T follicular helper cell (primary cell): ENCODE data around the gene SYNGR2.
A peak's percentile ranks its signal among the peaks of the same experiment; 100 is the strongest.

ENCODE experiments used
- DNase-seq: peaks from one replicate; pipeline ENCODE4 v3.0.0-alpha.2; 2020; ENCODE audit warnings: low read depth
- total RNA-seq, 2 experiments: gene quantifications; one replicate each; lab custom pipeline; 2026; lab: John Stamatoyannopoulos, UW

SYNGR2 gene, protein sequence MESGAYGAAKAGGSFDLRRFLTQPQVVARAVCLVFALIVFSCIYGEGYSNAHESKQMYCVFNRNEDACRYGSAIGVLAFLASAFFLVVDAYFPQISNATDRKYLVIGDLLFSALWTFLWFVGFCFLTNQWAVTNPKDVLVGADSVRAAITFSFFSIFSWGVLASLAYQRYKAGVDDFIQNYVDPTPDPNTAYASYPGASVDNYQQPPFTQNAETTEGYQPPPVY
- 79.5 to 166 reads per million in 2 experiments for total RNA-seq

DNA sequence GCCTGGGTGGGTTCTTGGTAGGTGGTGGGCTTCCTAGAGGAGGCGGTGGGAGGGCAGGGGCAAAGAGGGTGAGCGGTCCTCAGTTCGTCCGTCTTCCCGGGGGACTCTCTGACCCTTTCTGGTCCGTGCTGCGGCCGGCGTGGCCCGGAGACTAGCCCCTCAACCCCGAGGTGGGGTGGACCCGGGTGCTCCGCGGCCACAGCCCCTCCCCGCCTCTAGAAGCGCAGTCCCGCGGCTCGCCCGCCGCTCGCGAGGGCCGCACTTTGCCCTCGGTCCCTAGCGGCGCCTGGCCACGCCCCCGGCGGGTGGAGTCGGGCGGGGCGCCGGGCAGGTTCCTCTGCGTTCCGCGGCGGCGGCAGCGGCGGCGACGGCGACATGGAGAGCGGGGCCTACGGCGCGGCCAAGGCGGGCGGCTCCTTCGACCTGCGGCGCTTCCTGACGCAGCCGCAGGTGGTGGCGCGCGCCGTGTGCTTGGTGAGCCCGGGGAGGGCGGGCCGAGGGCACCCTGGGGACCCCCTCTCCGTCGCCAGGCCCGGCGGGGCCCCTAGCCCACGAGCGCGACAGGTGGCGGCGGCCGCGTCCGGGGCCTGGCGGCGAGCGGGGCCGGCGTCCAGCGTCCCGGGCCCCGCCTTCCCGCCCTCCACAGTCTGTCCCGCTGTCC lies at the start of gene SYNGR2:
TSS of gene SYNGR2 (plus strand) at position 340 of the 661 bp plus-strand sequence. CDS start at position 376, 36 bp downstream.
- peak; percentile 78 for DNase-seq

DNA sequence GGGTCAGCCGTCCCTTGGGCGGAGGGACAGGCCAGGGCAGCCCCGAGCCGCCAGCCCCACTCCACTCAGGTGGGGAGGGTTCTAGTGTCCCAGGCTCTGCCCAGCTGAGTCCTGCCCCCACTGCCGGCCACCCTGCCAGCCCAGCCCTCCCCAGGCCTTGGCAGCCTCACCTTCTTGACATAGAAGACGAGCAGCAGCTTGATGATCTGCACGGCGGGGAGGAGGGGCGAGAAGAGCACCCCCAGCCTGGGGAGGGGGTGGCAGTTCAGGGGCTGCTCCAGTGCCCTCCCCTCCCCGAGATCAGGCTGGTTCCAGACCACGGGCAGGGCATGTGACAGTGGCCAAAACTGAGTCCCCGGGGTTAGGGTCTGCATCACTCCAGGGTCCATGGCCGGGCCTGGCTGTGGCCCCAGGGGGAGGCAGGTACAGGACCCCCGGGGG lies 49.6 kb upstream of the SYNGR2 start:
- no peak for DNase-seq

DNA sequence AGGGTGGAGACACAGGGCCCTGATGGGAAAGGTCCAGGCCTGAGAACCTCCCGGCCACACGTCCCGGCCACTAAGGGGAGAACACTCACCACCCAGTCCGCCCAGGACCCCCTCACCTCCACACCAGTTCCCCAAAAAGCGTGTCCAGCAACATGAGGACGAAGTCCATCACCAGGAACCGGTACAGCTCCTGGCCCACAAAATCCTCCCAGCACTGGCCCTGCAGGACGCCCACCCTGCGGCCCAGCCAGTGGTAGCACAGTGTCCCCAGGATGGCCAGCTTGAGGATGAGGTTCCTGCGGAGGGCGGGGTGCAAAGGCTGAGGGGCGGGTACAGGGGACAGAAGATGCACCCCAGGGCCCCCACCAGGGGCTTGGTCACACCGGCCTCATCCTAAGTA lies 47.8 kb upstream of the SYNGR2 start:
- no peak for DNase-seq

DNA sequence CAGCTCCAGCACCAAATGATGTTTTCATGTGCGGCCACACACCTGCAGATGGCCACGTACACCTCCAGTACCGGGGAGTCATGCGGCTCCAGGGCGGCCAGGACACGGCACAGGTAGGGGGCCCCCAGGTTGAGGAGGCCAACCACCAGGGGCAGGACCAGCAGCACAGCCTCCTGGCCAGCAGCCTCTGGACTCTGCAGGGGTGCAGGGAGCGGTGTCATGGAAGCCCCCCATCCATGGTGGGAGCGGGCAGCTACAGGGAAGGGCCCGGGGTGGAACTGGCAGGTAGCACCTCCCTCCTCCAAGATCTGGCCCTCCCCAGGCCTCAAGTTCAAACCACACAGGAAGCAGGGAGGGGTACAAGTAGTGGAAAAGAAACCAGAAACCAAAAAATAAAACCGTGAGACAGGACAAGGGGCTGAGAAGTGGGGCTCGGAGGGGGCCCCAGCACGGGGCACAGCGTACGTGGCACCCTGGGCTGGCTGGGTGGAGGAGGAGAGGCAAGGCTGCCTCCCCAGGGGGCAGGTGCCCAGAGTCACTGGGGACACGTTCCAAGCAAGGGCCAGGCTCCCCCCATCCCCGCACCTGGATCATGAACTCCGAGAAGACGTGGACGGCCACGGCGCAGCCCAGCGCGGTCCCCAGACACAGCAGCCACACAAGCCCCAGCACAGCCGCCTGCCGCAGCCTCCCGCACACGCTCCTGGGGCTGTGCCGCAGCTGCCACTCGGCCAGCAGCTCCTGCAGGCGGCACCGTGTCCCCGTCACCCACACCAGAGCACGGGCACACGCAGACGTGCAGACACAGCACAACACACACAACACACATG lies 47.2 kb upstream of the SYNGR2 start:
- peak; percentile 39 for DNase-seq

DNA sequence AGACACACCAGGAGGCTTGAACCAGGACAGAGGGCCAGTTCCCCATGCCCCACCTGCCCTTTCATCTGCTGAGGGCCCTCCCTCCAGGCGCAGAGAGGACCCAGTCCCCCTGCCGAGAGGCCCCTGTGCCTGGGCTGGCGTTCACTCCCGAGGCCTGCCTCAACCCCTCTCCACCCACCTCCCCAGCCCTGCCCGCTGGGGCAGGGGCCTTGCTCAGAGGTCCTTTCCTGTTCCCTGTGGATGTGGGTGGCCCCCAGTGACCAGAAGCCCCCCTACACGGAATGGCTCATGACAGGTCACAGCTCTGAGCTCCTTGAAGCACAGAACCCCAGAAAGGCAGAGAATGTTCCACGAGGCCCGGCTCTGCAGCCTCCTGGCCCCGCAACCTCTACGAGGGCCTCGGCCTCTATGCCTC lies 46.6 kb upstream of the SYNGR2 start:
- no peak for DNase-seq

DNA sequence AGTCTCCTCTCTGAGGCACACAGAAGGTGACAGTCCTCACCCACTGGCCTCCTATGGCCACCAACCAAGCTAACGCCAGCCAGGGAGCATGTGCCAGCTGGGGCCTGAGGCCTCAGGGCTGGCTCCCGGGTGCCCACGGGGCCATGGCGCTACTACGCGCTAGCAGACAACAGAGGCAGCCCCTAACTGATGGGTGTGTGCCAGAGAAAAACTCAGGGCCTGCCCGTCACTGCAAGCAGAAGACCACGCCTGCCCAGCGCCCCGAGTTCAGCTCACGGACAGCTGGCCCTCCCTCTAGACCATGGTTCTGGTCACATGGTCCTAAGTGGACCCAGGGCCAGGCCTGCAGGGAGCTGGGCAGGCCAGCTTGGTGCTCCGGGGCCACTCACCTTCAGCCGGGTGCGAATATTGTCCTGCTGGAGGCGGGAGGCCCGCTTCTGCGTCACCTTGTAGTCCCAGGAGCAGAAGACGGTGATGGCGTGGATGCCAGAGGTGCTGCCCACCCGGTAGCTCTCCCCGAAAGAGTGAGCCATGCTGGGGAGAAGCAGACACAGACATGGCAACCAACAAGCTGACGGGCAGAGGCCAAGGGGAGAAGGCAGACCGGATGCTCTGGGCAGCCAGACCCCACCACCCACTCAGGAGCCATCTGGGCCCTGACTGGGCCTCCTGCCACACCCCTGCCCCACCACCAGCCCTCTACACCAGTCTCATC lies 46.0 kb upstream of the SYNGR2 start:
- no peak for DNase-seq

DNA sequence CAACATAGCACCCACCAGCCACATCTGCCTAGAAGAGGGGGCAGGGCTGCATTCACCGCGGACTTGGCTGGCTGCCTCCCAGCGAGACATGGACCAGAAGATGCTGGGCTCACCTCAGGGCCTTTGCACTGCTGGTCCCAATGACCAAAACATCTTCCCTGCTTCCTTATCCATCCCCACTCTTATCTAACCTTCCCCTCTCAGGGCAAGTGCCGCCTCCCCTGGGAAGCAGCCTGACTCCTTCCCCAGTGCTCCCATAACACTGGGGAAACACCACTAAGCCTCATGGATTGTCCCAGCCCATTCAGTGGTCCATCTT lies 45.5 kb upstream of the SYNGR2 start:
- no peak for DNase-seq

DNA sequence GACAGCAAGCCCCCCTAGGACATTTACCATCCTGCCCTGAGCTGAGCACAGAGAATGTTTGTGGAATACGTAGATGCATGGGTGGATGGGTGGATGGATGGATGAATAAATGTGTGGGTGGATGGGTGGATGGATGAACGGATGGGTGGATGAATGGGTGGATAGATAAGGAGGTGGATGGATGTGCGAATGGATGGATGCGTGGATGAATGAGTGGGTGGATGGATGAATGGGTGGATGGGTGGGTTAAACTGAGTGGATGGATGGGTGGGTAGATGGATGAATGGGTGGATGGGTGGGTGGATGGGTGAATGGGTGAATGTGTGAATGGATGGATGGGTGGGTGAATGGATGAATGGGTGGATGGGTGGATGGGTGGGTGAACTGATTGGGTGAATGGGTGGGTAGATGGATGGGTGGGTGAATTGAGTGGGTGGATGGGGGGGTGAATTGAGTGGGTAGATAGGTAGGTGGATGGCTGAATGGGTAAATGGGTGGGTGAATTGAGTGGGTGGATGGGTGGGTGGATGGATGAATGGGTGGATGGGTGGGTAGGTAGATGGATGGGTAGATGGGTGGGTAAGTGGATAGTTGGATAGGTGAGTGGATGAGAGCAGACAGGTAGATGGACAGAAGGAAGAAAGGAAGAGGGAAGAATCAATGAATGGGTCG lies 45.0 kb upstream of the SYNGR2 start:
- DNase-seq = no peak

DNA sequence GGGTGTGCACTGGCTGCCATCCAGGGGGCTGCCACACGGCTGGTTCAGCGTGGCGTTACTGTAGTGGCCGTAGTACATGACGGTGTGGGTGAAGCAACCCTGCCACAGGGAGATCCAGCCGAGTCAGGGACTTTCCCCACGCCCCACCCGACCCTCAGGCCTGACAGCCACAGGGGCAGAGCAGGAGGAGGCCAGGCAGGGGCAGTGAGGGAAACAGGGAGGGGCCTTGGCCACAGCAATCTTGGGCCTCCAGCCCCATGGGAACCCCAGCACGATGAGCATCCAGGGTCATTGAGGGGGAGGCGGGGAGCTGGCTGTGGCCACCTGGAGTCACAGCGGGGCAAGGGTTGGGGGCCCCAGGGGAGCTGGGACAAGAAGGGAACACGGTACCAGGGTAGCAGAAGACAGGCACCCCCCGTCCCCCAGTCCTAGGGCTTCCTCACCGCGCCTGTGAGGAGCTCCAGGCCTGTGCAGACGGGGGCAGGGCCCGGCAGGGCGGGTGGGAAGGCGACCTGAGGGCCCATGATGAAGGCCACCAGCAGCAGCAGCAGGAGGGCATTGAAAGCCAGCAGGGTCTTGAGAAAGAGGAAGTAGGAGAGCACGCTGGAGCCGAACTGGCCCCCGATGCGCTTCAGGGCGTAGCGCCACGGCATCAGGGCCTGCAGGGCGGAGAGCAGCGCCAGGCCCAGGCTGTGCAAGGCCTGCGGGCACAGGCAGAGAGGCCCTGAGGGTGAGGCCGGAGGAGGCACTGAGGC lies 44.1 kb upstream of the SYNGR2 start:
- no peak for DNase-seq

DNA sequence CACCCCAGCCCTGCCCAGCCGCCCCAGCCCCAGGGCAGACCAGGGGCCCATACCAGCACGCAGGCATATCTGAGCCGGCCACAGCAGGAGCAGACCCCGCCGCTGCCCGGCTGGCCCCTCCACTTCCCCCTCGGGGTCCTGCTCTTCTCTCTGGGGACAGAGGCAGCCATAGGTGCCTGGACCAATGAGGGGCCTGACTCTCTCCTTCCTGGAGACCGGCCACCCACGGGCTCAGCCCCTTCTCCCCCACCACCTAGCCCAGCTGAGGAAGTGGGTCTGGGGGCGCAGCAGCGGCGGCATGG lies 43.6 kb upstream of the SYNGR2 start:
- no peak for DNase-seq

DNA sequence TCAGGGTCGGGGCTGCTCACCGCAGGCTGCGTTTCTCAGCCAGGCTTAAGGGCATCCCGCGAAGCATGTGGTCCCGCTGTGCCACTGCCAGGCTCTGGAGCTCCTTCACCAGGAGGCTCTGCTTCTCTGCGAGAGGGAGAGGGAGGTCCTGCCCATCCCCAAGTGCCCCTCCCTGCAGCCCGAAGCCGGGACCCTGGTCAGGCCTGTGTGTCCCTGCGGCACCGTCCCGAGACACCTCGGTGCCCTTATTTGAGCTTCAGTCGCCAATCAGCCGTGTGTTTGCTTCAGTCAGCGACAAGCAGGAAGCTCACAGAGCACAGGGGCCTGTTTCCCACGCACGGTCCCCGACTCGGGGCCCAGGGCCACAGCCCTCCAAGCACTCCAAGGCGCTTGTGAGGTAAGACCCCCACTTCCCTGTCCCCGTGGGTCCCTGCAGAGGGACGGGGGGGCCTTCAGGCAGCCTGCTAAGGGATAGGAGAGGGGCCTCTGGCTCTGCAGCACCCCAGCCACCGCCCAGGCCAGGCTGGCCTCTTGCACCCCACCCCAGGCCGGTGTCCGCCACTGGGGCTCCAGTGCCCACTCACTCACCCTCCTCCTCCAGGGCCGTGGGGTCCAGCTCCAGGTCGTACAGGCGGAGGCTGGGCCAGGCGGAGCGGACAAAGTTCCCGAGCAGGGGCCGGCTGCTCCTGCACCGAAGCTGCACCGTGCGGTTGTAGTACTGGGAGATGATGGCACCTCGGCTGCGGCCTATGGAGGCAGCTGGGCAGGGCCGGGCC lies 43.1 kb upstream of the SYNGR2 start:
- no peak for DNase-seq

DNA sequence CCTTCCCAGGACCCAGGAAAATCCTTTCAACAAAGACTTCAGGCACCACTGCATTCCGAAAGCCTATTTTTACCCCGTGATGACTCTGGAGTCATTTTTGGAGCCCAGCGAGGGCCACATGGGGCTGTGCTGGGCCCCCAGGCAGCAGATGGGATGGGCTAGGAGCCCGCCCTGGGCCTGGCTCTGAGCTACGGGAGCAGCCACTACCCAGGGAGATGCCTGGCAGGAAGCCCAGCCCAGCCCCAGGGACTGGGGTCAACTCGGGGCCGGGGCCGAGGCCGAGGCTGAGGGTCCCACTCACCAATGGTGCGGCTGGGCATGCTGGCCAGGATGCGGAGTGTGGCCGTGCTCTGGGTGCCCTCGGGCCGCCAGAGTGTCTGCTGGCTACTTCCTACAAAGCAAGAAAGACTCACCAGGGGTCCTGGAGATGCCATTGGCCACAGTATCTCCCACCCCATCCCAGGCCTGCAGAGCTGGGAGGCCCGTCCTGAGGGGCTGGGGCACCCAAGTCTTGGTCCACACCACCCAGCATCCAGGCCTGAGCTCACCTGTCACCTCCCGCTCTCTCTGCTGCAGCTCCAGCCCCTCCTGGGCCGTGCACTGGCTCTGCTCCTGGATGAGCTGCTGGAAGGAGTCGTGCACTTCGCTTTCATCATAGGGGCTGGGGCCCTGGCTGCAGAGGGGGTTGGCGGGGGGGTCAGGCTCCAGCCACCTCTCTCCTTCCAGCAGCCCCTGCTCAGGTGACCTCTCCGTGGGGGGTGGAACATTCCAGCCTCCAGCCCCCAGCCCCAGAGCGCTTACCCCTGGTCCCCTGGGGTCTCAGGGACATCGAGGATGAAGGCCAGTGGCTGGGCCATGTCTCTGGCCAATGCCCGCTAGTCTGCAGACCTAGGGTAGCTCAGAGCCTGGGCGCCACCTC lies 42.1 kb upstream of the SYNGR2 start:
- DNase-seq = no peak

DNA sequence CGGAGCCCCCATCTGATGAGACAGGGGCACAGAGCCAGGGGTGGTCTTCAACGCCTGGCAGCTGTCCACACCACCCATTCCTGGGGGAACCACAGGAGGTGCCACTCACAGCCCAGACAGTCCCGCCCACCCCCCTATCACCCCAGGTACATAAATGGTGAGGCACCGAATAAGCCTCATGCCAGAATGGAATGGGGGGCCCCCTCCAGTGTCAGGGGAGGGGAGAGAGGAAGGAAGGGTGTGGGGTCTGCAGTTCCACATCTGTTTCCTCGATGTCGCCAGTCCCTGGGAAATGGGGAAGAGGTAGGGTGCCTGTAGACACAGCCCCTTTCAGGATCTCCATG lies 41.5 kb upstream of the SYNGR2 start:
- no peak for DNase-seq

DNA sequence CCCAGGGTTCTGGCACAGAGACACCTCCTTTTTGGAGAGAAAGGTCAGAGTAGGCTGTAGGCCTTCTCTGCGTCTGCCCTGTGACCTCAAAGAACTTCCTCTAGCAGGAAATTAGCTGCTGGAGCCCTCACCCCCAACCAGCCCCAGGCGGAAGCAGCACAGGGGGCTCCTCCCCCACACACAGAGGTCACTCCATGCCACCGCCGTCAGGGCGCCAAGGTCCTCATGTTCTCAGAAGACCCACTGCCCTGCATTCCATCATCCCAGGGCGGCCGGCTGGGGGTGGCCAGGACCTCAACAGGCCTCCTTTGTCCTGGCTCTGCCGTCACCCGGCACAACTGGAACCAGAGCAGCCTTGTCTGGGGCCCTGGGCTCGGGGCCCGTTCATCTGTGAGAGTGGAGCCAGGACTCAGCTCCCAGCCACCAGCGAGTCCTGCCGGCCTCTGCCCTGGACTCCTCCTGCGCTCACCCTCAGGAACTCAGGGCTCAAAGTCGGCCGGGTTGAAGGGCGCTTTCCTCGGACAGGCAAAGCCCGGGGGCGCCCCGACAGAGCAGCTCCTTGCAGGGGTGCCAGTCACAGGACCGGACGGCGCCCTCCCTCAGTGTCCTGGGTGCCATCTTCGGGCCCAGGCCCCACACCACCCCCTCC lies 41.0 kb upstream of the SYNGR2 start:
- DNase-seq = peak; percentile 49

DNA sequence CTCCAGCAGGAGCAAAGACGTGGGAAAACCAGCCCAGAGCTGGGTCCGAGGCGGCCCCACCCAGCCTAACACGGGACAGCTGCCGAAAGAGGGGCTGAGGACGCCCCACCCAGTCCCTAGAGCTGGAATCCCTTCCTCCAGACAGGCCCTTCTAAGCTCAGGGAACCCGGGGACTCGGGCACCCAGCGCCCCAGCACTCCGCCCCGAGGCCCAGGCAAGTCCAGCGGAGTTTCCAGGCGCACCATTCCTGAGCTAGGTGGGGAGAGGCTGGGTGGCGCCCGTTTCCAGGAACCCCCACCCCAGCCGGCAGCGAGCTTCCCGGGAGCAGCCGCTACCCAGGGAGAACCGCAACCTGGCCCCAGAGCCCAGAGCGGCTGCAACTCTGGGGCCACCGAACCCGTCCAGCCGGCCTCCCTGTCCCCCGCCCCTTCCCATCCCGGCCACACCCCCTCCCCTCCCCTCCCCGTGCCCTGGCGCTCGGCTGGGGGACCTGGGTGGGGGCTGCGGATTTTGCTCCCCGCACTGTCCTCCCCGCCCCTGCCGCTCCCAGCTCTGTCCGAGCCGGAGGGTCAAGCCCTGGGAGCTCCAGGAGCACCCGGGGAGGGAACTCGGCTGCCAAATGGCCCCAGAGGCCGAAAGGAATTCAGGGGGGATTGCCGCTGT lies 40.4 kb upstream of the SYNGR2 start:
- no peak for DNase-seq

DNA sequence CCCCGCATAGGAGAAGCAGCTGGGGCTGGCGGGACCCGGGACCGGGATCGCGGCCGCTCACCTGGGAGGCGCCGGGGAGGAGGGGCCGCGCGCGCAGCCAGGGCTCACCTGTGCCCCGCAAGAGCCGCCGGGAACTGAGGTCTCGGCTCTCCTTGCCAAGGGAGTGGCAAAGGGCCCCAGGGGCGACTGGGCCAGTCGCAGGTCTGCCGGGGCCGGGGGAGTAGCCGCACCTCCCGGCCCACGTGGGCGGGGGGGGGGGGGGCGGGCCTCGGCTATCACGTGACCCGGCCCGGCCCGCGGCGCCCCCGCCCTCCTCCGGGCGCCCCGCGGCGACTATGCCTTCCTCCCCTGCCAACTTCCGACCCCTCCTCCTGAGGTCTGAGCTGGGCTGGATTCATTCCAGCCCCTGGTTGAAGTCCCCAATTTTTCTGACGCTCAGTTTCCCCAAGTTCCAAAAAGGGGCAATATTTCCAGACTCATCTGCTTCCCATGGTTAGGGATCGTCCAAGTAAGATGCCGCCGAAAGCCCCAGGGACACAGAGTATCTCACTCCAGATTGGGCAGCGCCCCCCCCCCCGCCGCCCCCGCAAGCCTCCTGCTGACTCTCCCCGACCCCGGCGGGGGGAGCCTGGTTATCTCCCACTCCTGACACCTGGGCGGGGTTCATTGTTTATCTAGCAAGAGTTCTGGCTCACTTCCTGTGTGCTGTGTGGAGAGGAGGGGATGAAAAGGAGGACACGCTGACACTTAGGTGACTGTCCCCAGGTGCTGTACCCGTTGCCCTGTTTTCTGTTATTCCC lies 39.6 kb upstream of the SYNGR2 start, which contains the start of gene TMC6:
TSS of gene TMC6 (minus strand) at position 205 of the 800 bp plus-strand sequence. CDS start 1,923 bp downstream, outside the sequence.
- peak; percentile 63 for DNase-seq

DNA sequence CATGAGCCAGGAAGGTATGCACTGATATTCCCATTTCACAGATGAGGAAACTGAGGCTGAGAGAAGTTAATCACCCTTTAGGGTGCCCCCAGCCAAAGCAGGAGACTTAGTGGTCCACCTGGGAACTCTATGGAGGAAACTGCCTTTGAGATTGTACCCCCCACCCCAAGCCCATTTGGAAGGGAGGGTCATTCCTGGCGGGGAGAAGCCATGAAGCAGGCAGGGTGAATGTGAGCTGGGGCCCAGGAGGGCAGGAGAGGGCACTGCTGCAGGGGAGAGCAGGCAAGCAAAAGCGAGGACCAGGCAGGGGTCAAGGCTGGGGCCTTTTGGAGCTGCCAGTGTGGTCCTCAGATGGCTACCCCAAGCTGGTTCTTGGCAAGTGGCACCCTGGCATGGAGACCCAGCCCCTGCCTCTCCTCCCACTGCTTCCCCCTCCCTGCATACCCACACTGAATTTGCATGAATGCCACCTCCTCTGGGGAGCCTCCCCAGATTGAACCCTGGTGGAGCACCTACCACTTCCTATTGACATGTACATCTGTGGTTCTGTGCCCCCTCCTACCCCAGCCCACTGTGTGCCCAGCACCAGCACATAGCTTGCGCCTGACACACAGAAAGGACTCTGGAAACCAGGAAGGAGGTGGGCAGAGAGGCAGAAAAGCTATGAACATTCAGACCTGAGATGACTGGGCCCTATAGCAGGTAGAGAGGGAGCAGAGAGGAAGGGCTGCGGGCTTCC lies 38.9 kb upstream of the SYNGR2 start:
- no peak for DNase-seq
